Psoas muscle (tissue), 8 donors: Measurements from ENCODE around the gene PPP2R3B. TPM values are rescaled to one million over a fixed set of nuclear protein-coding genes. Genes with fewer than 3 reads are reported as not detected.

Experiments used
- ATAC-seq, 4 donors: fragments of 200-7000 bp; cut with Tn5 transposase; one replicate each; pipeline ENCODE4 v1.9.1; 2020; ENCODE audit warnings: moderate library complexity in 3 of 4, mild to moderate bottlenecking in 2 of 4
- DNase-seq, 2 donors: peaks; one replicate each; pipeline ENCODE4 v3.0.0-alpha.2; 2020
- H3K27ac ChIP-seq: fragments of 200-600 bp; one replicate; pipeline ENCODE4 v1.8.0; 2022
- H3K27me3 ChIP-seq, 3 donors: fragments of 200-600 bp in 1 of 3; one replicate each; pipeline versions ENCODE4 v1.6.1 to v1.8.0; 2013 to 2022; ENCODE audit warnings: low read length in 2 of 3, mild to moderate bottlenecking in 2 of 3, moderate library complexity in 1 of 3; ENCODE audit not compliant: insufficient read depth in 3 of 3
- H3K36me3 ChIP-seq, 2 donors: fragments of 200-600 bp in 1 of 2; one replicate each; pipeline versions ENCODE4 v1.6.1 to v1.8.0; 2013 to 2022; ENCODE audit warnings: low read depth in 1 of 2, mild to moderate bottlenecking in 1 of 2, moderate library complexity in 1 of 2; ENCODE audit not compliant: insufficient read depth in 1 of 2
- H3K4me1 ChIP-seq: fragments of 200-600 bp; one replicate; pipeline ENCODE4 v1.8.0; 2022
- H3K4me3 ChIP-seq: fragments of 200-600 bp; one replicate; pipeline ENCODE4 v1.8.0; 2022; ENCODE audit warnings: mild to moderate bottlenecking
- H3K9me3 ChIP-seq: fragments of 200-600 bp; one replicate; pipeline ENCODE4 v1.8.0; 2022
- WGBS, 3 donors: extraction: QIAGEN DNeasy Blood & Tissue Kit; methylation state at CpG; one replicate each; pipeline versions ENCODE4 v1.1.6 to v1.1.7; 2013; 5-methylcytosine and 5-hydroxymethylcytosine counted together
- intact Hi-C, 2 donors: fragments of 100-400 bp; cut with DNase I; formaldehyde crosslinking; loops; one replicate each; pipeline versions ENCODE4 v1.11.0 to v1.14.2; 2022
- polyA plus RNA-seq, 3 donors: library from polyadenylated mRNA; stranded (reverse); fragments of 200-250 nt; gene quantifications; one replicate each; pipeline ENCODE4 v1.2.3, GENCODE V29; 2013
- total RNA-seq, 4 donors: library from RNA; stranded (reverse); fragmentation: NEBNext Ultra II Directional in 2 of 4; extraction: Animal tissue kit (Norgen Biotek cat#: 25700) in 2 of 4; gene quantifications; one replicate each; pipeline versions ENCODE4 v1.2.1 to v1.2.4, GENCODE V29; 2021 to 2023
- TF ChIP-seq, protein P1 (sequence below): fragments of 200-600 bp; IDR thresholded peaks from one replicate; pipeline ENCODE4 v1.8.0; 2022; ENCODE audit warnings: antibody characterized with exemption
- donor health status: healthy with polysubstance abuse.
- donor health status: DM: no; HTN: no; CAD: no; lungs with moderate emphysema.
- donor health status: Bipolar disorder and iron deficiency.
- donor health status: healthy.
- donor health status: DM: yes; HTN: yes; CAD: no.
- donor health status: DM: no; HTN: no; CAD: no.
- donor health status: DM: no; HTN: no; CAD: no.
- donor health status: DM: yes; HTN: yes; CAD: no.

Gene PPP2R3B
- total and polyA plus RNA-seq, 7 donors, result 32.3 to 156 (median 77.2) TPM

DNA sequence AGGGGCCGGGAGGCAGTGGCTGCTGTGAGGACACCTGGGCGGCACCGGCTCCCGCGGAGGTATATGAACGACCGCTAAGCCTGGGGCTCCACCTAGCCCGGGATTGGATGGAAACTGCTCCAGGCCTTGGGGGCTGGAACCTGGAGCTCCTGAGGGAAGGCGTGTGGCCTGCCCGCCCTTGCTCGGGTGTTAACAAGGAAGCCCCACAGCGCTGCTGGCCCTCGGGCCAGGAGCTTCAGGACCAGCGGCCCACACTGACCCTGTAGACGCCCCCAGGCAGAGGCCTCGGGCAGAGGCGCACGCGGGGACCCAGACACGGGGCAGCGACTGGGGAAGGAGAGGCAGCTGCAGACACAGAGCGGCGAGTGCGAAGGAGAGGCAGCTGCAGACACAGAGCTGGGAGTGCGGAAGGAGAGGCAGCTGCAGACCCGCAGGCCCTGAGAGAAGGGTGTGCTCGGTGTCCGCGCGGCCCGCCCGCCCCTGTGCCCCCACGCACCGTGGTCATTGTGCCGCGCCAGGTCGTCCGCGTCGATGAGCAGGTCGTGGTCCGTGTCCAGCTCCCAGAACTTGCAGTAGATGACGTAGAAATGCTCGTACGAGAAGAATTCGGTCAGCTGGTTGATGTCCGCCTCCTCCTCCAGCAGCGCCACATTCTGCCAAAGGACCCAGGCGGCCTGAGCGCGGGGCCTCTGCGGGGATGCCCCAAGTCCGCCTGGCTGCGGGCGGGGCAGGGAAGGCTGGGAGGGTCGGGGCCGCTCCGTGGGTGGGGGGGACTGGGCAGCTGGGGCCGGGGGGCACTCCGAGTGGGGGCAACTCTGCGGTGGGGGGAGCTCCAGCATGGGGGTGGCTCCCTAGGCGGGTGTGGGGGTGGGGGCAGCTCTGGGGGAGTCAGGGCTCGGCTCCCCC is 41.4 kb downstream of the PPP2R3B start:
- Histone ChIP-seq H3K27me3 (no peaks in the 10 kb centered on the region), H3K4me3 (no peak overlapping the region), H3K9me3 (no peaks in the 10 kb centered on the region), H3K27ac (no peak overlapping the region), H3K4me1 (peaks cover 5% of the 10 kb centered on the region), H3K36me3 (peaks cover 0 to 18% of the 10 kb centered on the region in 2 donors)
- ATAC-seq, result no peak
- DNase-seq, result peak in 1 of 2 donors; percentile 48
- 94 to 95% (median 95%) methylated on average over 57 to 63 of the region's 63 CpGs for WGBS, 3 donors
- TF ChIP-seq, protein P1, sequence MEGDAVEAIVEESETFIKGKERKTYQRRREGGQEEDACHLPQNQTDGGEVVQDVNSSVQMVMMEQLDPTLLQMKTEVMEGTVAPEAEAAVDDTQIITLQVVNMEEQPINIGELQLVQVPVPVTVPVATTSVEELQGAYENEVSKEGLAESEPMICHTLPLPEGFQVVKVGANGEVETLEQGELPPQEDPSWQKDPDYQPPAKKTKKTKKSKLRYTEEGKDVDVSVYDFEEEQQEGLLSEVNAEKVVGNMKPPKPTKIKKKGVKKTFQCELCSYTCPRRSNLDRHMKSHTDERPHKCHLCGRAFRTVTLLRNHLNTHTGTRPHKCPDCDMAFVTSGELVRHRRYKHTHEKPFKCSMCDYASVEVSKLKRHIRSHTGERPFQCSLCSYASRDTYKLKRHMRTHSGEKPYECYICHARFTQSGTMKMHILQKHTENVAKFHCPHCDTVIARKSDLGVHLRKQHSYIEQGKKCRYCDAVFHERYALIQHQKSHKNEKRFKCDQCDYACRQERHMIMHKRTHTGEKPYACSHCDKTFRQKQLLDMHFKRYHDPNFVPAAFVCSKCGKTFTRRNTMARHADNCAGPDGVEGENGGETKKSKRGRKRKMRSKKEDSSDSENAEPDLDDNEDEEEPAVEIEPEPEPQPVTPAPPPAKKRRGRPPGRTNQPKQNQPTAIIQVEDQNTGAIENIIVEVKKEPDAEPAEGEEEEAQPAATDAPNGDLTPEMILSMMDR, result no peak
- intact Hi-C loops, result no loop called here

GRCh38 chrX:344371-344901 is 42.3 kb downstream of the PPP2R3B start:
- H3K27me3 ChIP-seq, result no peaks in the 10 kb centered on the region
- no peak for DNase-seq
- H3K4me3 ChIP-seq, result no peak overlapping the region
- 97 to 98% (median 98%) methylated on average over 47 of the region's 47 CpGs for WGBS, 3 donors
- no peak for ATAC-seq
- H3K36me3 ChIP-seq, result peaks cover 0 to 18% of the 10 kb centered on the region in 2 donors
- TF ChIP-seq, protein P1, result no peak
- H3K9me3 ChIP-seq, result no peaks in the 10 kb centered on the region
- H3K4me1 ChIP-seq, result peaks cover under 1% of the 10 kb centered on the region
- intact Hi-C loops, result no loop called here
- no peak overlapping the region for H3K27ac ChIP-seq

GRCh38 chrX:341541-342101 is 45.1 kb downstream of the PPP2R3B start:
- TF ChIP-seq, protein P1, result no peak
- no peak overlapping the region for H3K4me3 ChIP-seq
- no peak overlapping the region for H3K27ac ChIP-seq
- WGBS, 3 donors, result 96 to 98% (median 96%) methylated on average over 35 to 36 of the region's 36 CpGs
- H3K27me3 ChIP-seq, result no peaks in the 10 kb centered on the region
- H3K9me3 ChIP-seq, result no peaks in the 10 kb centered on the region
- H3K36me3 ChIP-seq, result peaks cover 2 to 37% of the 10 kb centered on the region in 2 donors
- DNase-seq (peak in 1 of 2 donors; percentile 32), ATAC-seq (no peak)
- intact Hi-C loops, result no loop called here
- no peaks in the 10 kb centered on the region for H3K4me1 ChIP-seq

GRCh38 chrX:340641-341423 is 45.9 kb downstream of the PPP2R3B start:
- peak in 1 of 2 donors; percentile 48 for DNase-seq
- no peak for ATAC-seq
- Histone ChIP-seq H3K27me3 (no peaks in the 10 kb centered on the region), H3K4me1 (no peaks in the 10 kb centered on the region), H3K27ac (no peak overlapping the region), H3K36me3 (peaks cover 2 to 42% of the 10 kb centered on the region in 2 donors), H3K9me3 (no peaks in the 10 kb centered on the region), H3K4me3 (no peak overlapping the region)
- intact Hi-C loops, result no loop called here
- WGBS, 3 donors, result 91 to 98% (median 95%) methylated on average over 39 to 52 of the region's 52 CpGs
- TF ChIP-seq, protein P1, result no peak
